Activated CD4-positive, alpha-beta T cell treated with anti-CD3 and anti-CD28 coated beads, Interleukin-2, amount 50 U/mL, for 24 hours (primary cell): ENCODE data around the gene HBS1L.

Source experiments
- DNase-seq, 2 donors: peaks; one replicate each; pipeline ENCODE4 v3.0.0-alpha.2; 2020; ENCODE audit warnings: low read depth in 1 of 2, low spot score in 1 of 2

HBS1L gene

GRCh38 chr6:134918418-134918961, 136.1 kb downstream of the HBS1L start:
- no peak for DNase-seq

- DNase-seq: no peak
Observed at GRCh38 chr6:134911547-134911946, 143.1 kb downstream of the HBS1L start.

GRCh38 chr6:134910593-134910935, 144.1 kb downstream of the HBS1L start:
- no peak for DNase-seq
